ENCODE measurements around the gene ENOX1. TPM values are rescaled to one million over a fixed set of nuclear protein-coding genes. Genes with fewer than 3 reads are reported as not detected.

The ENOX1 gene
- polyA plus RNA-seq, 1 donor (not counting 4 experiments of a cell fraction or from before 2014, with no cell fraction given) = 1.1 TPM

- Histone ChIP-seq H3K9ac (ENCODE audit: control insufficient read depth, extremely low read depth, insufficient read depth, low read length) (no peak overlapping the region), H3K36me3 (ENCODE audit: control insufficient read depth in 2 of 2, extremely low read depth in 1 of 2, insufficient read depth in 2 of 2, low read length in 2 of 2) (no peaks in the 10 kb centered on the region), H3K27me3 (ENCODE audit: control insufficient read depth, extremely low read depth, insufficient read depth, low read length) (no peaks in the 10 kb centered on the region), H3K4me3 (ENCODE audit: control insufficient read depth in 2 of 3, extremely low read depth in 1 of 3, insufficient read depth in 2 of 3, low read depth in 1 of 3, low read length in 3 of 3) (no peak overlapping the region), H3K9me3 (ENCODE audit: control insufficient read depth, low read depth, low read length) (no peaks in the 10 kb centered on the region), H3K4me1 (ENCODE audit: control insufficient read depth, extremely low read depth, insufficient read depth, low read length) (no peaks in the 10 kb centered on the region), H4K20me1 (ENCODE audit: control insufficient read depth, extremely low read depth, insufficient read depth, low read length) (no peaks in the 10 kb centered on the region), H3K4me2 (ENCODE audit: control insufficient read depth, extremely low read depth, insufficient read depth, low read depth, low read length) (no peak overlapping the region), H3K9me1 (ENCODE audit: control insufficient read depth, extremely low read depth, insufficient read depth, low read length) (no peaks in the 10 kb centered on the region), H2AFZ (ENCODE audit: control insufficient read depth, low read length) (no peak overlapping the region), H3K79me2 (ENCODE audit: control insufficient read depth, insufficient read depth, low read length) (no peaks in the 10 kb centered on the region), H3K27ac (ENCODE audit: control insufficient read depth, insufficient read depth, low read length) (no peak overlapping the region)
- TF ChIP-seq, protein P1, sequence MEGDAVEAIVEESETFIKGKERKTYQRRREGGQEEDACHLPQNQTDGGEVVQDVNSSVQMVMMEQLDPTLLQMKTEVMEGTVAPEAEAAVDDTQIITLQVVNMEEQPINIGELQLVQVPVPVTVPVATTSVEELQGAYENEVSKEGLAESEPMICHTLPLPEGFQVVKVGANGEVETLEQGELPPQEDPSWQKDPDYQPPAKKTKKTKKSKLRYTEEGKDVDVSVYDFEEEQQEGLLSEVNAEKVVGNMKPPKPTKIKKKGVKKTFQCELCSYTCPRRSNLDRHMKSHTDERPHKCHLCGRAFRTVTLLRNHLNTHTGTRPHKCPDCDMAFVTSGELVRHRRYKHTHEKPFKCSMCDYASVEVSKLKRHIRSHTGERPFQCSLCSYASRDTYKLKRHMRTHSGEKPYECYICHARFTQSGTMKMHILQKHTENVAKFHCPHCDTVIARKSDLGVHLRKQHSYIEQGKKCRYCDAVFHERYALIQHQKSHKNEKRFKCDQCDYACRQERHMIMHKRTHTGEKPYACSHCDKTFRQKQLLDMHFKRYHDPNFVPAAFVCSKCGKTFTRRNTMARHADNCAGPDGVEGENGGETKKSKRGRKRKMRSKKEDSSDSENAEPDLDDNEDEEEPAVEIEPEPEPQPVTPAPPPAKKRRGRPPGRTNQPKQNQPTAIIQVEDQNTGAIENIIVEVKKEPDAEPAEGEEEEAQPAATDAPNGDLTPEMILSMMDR (optimal IDR thresholded peaks at IDR 0.05 in 1 of 3, IDR thresholded peaks at IDR 0.05 in 1 of 3, conservative IDR thresholded peaks at IDR 0.05 in 1 of 3; ENCODE audit: extremely low read depth in 1 of 3, insufficient read depth in 2 of 3, low read length in 3 of 3) = no peak
- no peak for TF ChIP-seq EZH2 (IDR thresholded peaks at IDR 0.05; ENCODE audit: low read length)
- FAIRE-seq = no peak
- dilution Hi-C loops (cut with MboI; ENCODE audit: extremely low pct_ligation_motif_present, low sequenced_read_pairs) = no loop called here
- no peak for DNase-seq (ENCODE audit: low read depth, low spot score)
Measured at GRCh38 chr13:43473437-43473836, 313.3 kb downstream of the ENOX1 start.

DNA sequence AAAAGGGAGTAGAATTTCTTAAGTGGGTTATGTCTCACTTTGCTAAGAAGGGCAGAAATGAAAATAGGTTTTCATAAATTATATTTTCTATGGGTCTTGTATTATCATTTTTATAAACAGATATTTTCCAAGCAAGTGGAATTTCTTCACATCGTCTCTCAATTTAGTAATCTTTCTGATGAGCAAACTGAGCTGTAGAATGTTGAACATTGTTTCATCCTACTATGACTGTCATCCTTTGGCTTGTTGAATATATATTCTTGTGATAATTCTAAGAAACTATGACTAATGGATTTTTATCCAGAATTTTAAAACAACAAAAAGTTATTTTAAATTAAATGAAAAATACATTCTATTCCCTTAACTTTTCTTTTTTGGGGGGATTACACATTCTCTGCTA is 313.8 kb downstream of the ENOX1 start:
- Histone ChIP-seq H3K4me1 (ENCODE audit: control insufficient read depth, extremely low read depth, insufficient read depth, low read length) (no peaks in the 10 kb centered on the region), H3K9ac (ENCODE audit: control insufficient read depth, extremely low read depth, insufficient read depth, low read length) (no peak overlapping the region), H3K27me3 (ENCODE audit: control insufficient read depth, extremely low read depth, insufficient read depth, low read length) (no peaks in the 10 kb centered on the region), H3K79me2 (ENCODE audit: control insufficient read depth, insufficient read depth, low read length) (no peaks in the 10 kb centered on the region), H3K4me3 (ENCODE audit: control insufficient read depth in 2 of 3, extremely low read depth in 1 of 3, insufficient read depth in 2 of 3, low read depth in 1 of 3, low read length in 3 of 3) (no peak overlapping the region), H3K36me3 (ENCODE audit: control insufficient read depth in 2 of 2, extremely low read depth in 1 of 2, insufficient read depth in 2 of 2, low read length in 2 of 2) (no peaks in the 10 kb centered on the region), H3K9me3 (ENCODE audit: control insufficient read depth, low read depth, low read length) (no peaks in the 10 kb centered on the region), H3K4me2 (ENCODE audit: control insufficient read depth, extremely low read depth, insufficient read depth, low read depth, low read length) (no peak overlapping the region), H4K20me1 (ENCODE audit: control insufficient read depth, extremely low read depth, insufficient read depth, low read length) (no peaks in the 10 kb centered on the region), H3K27ac (ENCODE audit: control insufficient read depth, insufficient read depth, low read length) (no peak overlapping the region), H2AFZ (ENCODE audit: control insufficient read depth, low read length) (no peak overlapping the region), H3K9me1 (ENCODE audit: control insufficient read depth, extremely low read depth, insufficient read depth, low read length) (no peaks in the 10 kb centered on the region)
- DNase-seq (ENCODE audit: low read depth, low spot score) (no peak), FAIRE-seq (no peak)
- dilution Hi-C loops (cut with MboI; ENCODE audit: extremely low pct_ligation_motif_present, low sequenced_read_pairs) = no loop called here
- TF ChIP-seq, protein P1 (optimal IDR thresholded peaks at IDR 0.05 in 1 of 3, IDR thresholded peaks at IDR 0.05 in 1 of 3, conservative IDR thresholded peaks at IDR 0.05 in 1 of 3; ENCODE audit: extremely low read depth in 1 of 3, insufficient read depth in 2 of 3, low read length in 3 of 3) = no peak
- no peak for TF ChIP-seq EZH2 (IDR thresholded peaks at IDR 0.05; ENCODE audit: low read length)

All from keratinocyte (primary cell).